ENCODE data around the gene FUOM.

Gene FUOM

DNA sequence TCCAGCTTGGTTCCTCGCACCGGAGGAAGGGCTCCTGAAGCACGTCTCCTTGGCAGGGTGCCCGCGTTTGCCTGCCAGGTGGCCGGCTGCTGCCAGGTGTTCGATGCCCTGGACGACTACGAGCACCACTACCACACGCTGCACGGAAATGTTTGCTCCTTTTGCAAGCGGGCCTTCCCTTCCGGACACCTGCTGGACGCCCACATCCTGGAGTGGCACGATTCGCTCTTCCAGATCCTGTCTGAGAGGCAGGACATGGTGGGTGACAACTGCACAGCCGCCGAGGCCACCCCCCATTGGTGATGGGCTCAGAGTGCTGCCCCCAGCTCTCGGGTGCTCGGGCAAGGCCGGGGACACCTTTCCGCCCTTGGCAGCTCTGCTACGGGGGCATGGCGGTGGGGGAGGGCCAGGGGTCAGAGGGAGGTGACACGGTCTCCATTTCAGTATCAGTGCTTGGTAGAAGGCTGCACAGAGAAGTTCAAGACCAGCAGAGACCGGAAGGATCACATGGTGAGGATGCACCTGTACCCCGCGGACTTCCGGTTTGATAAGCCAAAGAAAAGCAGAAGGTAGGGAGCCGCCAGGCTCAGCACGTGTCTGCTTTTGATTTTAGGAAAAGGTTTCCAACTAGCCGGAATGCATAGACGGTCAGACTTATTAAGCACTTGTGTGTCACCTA, 48.0 kb downstream of the FUOM start:
- DNase-seq = no peak

DNA sequence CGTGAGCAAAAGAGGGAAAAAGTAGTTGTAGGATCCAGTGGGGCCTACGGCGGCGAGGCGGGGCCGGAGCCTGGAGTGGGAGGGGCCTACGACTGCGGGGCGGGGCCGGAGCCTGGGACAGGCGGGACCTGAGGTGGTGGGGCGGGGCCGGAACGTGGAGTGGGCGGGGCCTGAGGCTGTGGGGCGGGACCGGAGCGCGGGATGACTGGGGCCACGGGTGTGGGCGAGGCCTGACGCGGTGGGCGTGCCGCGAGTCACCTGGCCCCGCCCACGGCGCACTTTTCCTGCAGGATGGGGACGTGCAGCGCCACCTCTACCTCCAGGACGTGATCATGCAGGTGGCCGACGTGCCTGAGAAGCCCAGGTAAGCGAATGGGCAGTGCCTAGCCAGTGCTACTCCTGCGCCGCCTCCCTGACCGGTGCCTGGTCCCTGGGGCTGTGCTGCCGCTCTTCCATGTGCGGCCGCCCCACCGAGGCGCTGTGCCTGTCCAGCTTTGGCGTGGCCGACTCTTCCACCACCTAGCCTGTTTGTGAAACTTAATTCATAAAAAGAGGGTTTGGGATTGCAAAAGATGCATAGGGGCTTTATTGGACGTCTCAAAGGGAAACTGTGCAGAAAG, 48.6 kb downstream of the FUOM start:
- DNase-seq = peak; percentile 96

DNA sequence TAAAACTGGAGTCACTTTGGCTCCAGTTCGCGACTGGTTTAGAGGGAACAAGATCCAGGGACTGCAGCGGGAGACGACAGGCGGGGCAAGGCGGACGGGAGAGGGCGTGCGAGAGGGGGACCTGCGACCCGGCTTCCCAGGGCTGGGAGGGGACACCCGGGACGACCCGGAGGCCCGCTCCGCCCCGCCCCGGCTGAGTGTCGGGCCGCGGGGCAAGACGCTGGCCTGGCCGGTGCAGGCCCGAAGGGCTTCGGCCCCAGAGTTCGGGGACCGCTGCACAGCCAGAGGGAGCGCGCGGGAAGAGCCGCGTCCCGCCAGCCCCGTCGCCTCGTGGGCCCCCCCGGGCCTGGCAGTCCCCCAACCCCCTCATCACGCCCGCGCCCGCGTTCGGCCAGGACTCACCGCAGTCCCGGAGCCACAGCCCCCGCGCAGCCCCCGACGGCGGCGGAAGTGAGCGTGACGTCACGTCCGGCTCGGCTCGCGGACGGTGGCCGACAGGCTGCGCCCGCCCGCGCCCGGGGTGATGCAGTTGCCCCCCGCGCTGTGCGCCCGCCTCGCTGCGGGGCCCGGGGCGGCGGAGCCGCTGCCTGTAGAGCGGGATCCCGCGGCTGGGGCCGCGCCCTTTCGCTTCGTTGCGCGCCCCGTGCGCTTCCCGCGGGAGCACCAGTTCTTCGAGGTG, 49.3 kb downstream of the FUOM start, which contains the start of the genes TUBGCP2 and ZNF511:
TSS of gene TUBGCP2 (minus strand) at position 452 of the 679 bp plus-strand sequence. CDS start 5,931 bp downstream, outside the sequence.
TSS of gene ZNF511 (plus strand) at position 494 of the 679 bp plus-strand sequence. CDS start at position 524, 30 bp downstream.
- DNase-seq = peak; percentile 93 to 94

DNA sequence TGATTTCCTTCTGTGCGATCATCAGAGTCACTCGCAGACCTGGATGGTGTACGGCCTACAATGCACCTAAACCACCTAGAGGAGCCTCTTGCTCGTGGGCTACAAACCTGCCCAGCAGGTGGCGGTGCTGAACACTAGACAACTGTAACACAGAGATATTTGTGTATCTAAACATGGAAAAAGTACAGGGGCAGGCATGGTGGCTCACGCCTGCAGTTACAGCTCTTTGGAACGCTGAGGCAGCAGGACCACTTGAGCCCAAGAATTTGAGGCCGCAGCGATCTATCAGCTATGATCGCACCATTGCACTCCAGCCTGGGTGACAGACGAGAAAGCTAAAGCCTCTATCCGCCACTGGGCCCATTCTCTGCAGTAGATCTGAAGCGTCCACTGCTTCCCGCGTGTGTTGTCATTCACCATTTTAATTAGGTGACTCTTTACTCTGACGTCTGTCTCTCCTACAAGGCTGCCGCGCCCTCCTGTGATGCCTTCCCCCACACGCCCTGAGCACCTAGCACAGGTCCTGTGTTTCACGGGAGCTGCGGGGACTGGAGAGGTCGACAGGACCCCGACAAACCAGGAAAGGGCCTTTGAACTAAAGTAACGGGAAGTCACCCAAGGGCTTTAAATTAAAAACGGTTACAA, 49.9 kb downstream of the FUOM start:
- DNase-seq = peak; percentile 90

DNA sequence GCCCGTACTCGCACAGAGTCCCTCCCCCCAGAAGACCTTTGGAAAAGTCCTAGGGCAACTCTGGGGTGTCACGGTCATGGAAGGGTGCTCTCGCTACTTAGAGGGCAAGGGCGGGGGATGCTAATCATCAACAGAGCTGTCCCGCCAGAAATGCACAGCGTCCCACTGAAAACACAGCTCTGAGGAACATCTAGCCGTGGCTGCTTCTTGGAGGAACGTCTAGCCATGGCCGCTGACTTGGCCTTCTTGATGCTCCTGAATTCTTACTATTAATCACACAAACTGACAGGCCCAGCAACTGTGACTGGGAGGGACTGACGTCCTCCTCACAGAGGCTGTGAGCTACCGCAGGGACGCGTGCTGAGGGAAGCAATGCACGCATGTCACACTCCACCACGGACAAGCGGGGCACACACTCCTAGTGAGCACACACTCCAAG, 50.9 kb downstream of the FUOM start:
- DNase-seq = no peak

DNA sequence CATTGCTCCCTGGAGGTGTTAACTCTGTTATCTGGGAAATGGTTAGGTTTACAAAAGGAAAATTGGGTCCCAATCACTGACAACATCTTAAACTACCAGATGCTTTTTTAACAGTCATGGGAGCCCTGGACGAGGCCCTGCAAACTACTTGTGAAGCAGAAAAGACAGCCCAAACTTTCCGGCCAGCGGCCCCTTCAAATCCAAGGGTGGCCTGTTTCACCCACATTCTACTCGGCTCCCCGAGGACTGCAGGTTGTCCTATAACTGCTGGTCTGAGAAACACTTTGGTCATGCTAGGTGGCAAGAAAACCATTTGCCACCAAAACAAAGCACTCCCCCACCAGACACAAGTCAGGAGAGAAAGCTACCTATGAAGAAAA, 51.7 kb downstream of the FUOM start:
- no peak for DNase-seq

Data from activated T-cell treated with anti-CD3 and anti-CD28 coated beads, Interleukin-2, amount 50 U/mL, for 48 hours (primary cell).